Transverse colon (tissue), 4 donors: ENCODE measurements around the gene SPATA31D3. TPM values are rescaled to one million over a fixed set of nuclear protein-coding genes. Genes with fewer than 3 reads are reported as not detected.

Source experiments
- DNase-seq: peaks from one replicate; pipeline ENCODE4 v3.0.0-alpha.2; 2019
- H3K27ac ChIP-seq, 4 donors: fragments of 200-600 bp; sonication (generic); 2 replicates each; pipeline ENCODE4 v1.5.1; 2016 to 2018; ENCODE audit warnings: inconsistent platforms in 4 of 4
- H3K27me3 ChIP-seq: fragments of 200-600 bp; sonication (generic); 2 replicates; pipeline ENCODE4 v1.5.1; 2017; ENCODE audit warnings: inconsistent platforms
- H3K36me3 ChIP-seq, 4 donors: fragments of 200-600 bp; sonication (generic); 2 replicates each; pipeline ENCODE4 v1.5.1; 2017 to 2019; ENCODE audit warnings: inconsistent platforms in 4 of 4
- H3K4me1 ChIP-seq, 4 donors: fragments of 200-600 bp; sonication (generic); 2 replicates each; pipeline ENCODE4 v1.5.1; 2017 to 2020; ENCODE audit warnings: inconsistent platforms in 4 of 4
- H3K4me3 ChIP-seq, 4 donors: fragments of 200-600 bp; sonication (generic); 1 replicate in 1 of 4; 2 replicates in 3 of 4; pipeline versions ENCODE4 v1.5.1 to v1.6.1; 2017 to 2019; ENCODE audit warnings: inconsistent platforms in 4 of 4
- H3K9me3 ChIP-seq, 2 donors: fragments of 200-600 bp; sonication (generic); 2 replicates each; pipeline ENCODE4 v1.5.1; 2017 to 2019; ENCODE audit warnings: inconsistent platforms in 2 of 2
- CTCF ChIP-seq, 5 experiments: fragments of 200-600 bp in 3 of 5; fragments of 450-650 bp in 2 of 5; sonication (generic) in 3 of 5; IDR thresholded peaks; 1 replicate in 2 of 5; 2 replicates in 3 of 5; pipeline ENCODE4 v1.5.1; 2016 to 2017; ENCODE audit warnings: antibody characterized with exemption in 5 of 5, inconsistent platforms in 3 of 5, mild to moderate bottlenecking in 2 of 5, moderate library complexity in 1 of 5
- EP300 ChIP-seq: sonication (generic); formaldehyde crosslinking; IDR thresholded peaks from one replicate; pipeline ENCODE4 v1.6.1; 2017; ENCODE audit warnings: antibody characterized with exemption, low read depth
- POLR2A ChIP-seq: fragments of 450-650 bp; IDR thresholded peaks from one replicate; pipeline ENCODE4 v1.6.1; 2016; ENCODE audit warnings: antibody characterized with exemption, mild to moderate bottlenecking, moderate library complexity
- POLR2AphosphoS5 ChIP-seq, 3 donors: sonication (generic); formaldehyde crosslinking; IDR thresholded peaks; one replicate each; pipeline ENCODE4 v1.6.1; 2016; ENCODE audit warnings: antibody characterized with exemption in 3 of 3
- WGBS, 2 donors: methylation state at CpG; one replicate each; pipeline ENCODE4 v1.1.5; 2018; ENCODE audit warnings: low coverage in 1 of 2; 5-methylcytosine and 5-hydroxymethylcytosine counted together
- in situ Hi-C, 4 donors: fragments of 200-750 bp; cut with MboI; loops; one replicate each; pipeline versions ENCODE4 v1.15.0 to v1.15.1; 2017; ENCODE audit warnings: low sequenced_read_pairs in 3 of 4, low pct_ligation_motif_present in 1 of 4, low pct_unique_long_range_greater_than_20kb in 1 of 4
- intact Hi-C: fragments of 100-400 bp; cut with DNase I; formaldehyde crosslinking; loops from one replicate; pipeline ENCODE4 v1.15.1; 2023; ENCODE audit warnings: low total_unique reads
- total RNA-seq, 4 donors: library from RNA; depleted of rRNA; stranded (reverse); fragments of >200 nt; gene quantifications; one replicate each; pipeline ENCODE4 v1.1.0, GENCODE V29; 2016

Gene SPATA31D3
- total RNA-seq, 4 donors from 2014 or later, result not detected

- intact Hi-C loops (no loop called here), in situ Hi-C loops (no loop called here)
- H3K27ac ChIP-seq, result no peak overlapping the region
- H3K9me3 ChIP-seq, result peaks cover 8 to 16% of the 10 kb centered on the region in 2 donors
- no peak overlapping the region for H3K4me3 ChIP-seq
- no peak for DNase-seq
- no peak for TF ChIP-seq CTCF (IDR thresholded peaks at IDR 0.05)
- no peak for TF ChIP-seq POLR2A
- no peak for TF ChIP-seq POLR2AphosphoS5 (IDR thresholded peaks at IDR 0.05)
- TF ChIP-seq EP300, result no peak
- no peaks in the 10 kb centered on the region for H3K36me3 ChIP-seq
- no peaks in the 10 kb centered on the region for H3K4me1 ChIP-seq
- H3K27me3 ChIP-seq, result no peaks in the 10 kb centered on the region
Observed at GRCh38 chr9:81955625-81956024, 12.3 kb downstream of the SPATA31D3 start.

- TF ChIP-seq POLR2AphosphoS5 (IDR thresholded peaks at IDR 0.05), result no peak
- no peak for TF ChIP-seq POLR2A
- no peak for TF ChIP-seq EP300
- TF ChIP-seq CTCF (IDR thresholded peaks at IDR 0.05), result no peak
- no peaks in the 10 kb centered on the region for H3K9me3 ChIP-seq
- WGBS, 2 donors, result 76 to 85% methylated on average over 5 to 6 of the region's 6 CpGs
- H3K27me3 ChIP-seq, result no peaks in the 10 kb centered on the region
- in situ Hi-C loops (no loop called here), intact Hi-C loops (no loop called here)
- no peak for DNase-seq
- no peak overlapping the region for H3K27ac ChIP-seq
- H3K36me3 ChIP-seq, result no peaks in the 10 kb centered on the region
- H3K4me3 ChIP-seq, result no peak overlapping the region
- H3K4me1 ChIP-seq, result no peaks in the 10 kb centered on the region
Observed at GRCh38 chr9:81964218-81965171, 21.2 kb downstream of the SPATA31D3 start.

DNA sequence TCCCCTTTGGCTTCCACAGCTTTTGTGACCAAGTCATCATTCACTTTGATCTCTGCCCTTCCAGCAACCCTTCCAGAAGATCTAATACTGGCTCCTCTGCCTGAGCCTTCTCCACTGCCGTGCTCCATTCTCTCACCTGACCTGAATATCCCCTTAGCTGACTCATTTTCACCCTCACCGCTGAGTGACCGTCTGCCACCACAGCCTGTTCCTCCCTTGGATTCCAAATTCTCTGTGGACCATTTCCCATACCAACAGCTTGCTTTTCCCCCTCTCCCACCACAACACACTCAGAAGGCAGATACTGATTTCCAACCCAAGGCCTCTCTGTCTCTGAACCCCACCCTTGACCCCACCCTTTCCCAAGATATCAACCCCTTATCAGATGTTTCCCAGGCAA lies 24.7 kb downstream of the SPATA31D3 start:
- in situ Hi-C loops, result no loop called here
- no peaks in the 10 kb centered on the region for H3K9me3 ChIP-seq
- H3K4me3 ChIP-seq, result no peak overlapping the region
- no peak for TF ChIP-seq POLR2A
- no peak for TF ChIP-seq CTCF (IDR thresholded peaks at IDR 0.05)
- TF ChIP-seq POLR2AphosphoS5 (IDR thresholded peaks at IDR 0.05), result no peak
- TF ChIP-seq EP300, result no peak
- intact Hi-C loops, result no loop called here
- H3K27me3 ChIP-seq, result no peaks in the 10 kb centered on the region
- WGBS, 2 donors, result 85 to 92% methylated on average over 3 of the region's 3 CpGs
- H3K36me3 ChIP-seq, result no peaks in the 10 kb centered on the region
- H3K4me1 ChIP-seq, result no peaks in the 10 kb centered on the region
- no peak for DNase-seq
- no peak overlapping the region for H3K27ac ChIP-seq

- TF ChIP-seq CTCF (IDR thresholded peaks at IDR 0.05), result no peak
- TF ChIP-seq POLR2A, result no peak
- TF ChIP-seq POLR2AphosphoS5 (IDR thresholded peaks at IDR 0.05), result no peak
- no peak for TF ChIP-seq EP300
- no peaks in the 10 kb centered on the region for H3K36me3 ChIP-seq
- no peaks in the 10 kb centered on the region for H3K27me3 ChIP-seq
- in situ Hi-C loops, result no loop called here
- no peak for DNase-seq
- no peaks in the 10 kb centered on the region for H3K9me3 ChIP-seq
- no peaks in the 10 kb centered on the region for H3K4me1 ChIP-seq
- intact Hi-C loops, result no loop called here
- no peak overlapping the region for H3K4me3 ChIP-seq
- H3K27ac ChIP-seq, result no peak overlapping the region
Observed at GRCh38 chr9:81969971-81970370, 26.7 kb downstream of the SPATA31D3 start.
